ENCODE data around the gene RBM10. TPM values are rescaled to one million over a fixed set of nuclear protein-coding genes. Genes with fewer than 3 reads are reported as not detected.

The RBM10 gene
- total and polyA plus RNA-seq, 2 donors (not counting 1 experiment from before 2014, with no cell fraction given): 48.7 to 51.6 TPM

DNA sequence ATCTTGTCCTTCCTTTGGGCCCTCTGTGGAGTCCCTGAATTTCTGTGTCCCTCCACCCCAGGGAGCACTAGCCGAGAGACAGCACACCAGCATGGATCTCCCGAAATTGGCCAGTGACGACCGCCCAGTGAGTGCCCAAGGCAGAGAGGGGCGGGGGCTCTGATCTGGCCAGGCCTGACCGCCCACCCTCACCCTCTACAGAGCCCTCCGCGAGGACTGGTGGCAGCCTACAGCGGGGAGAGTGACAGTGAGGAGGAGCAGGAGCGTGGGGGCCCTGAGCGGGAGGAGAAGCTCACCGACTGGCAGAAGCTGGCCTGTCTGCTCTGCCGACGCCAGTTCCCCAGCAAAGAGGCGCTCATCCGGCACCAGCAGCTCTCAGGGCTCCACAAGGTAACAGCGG, 40.2 kb downstream of the RBM10 start:
- Histone ChIP-seq H3K27ac (ENCODE audit: low read length in 2 of 2) (no peak overlapping the region), H3K4me2 (replicated peaks; ENCODE audit: low read depth, low read length, poor library complexity, severe bottlenecking) (no peak overlapping the region), H3K9ac (ENCODE audit: low read length) (no peak overlapping the region), H3K27me3 (replicated peaks in 1 of 4; ENCODE audit: control extremely low read depth in 1 of 4, control insufficient read depth in 3 of 4, insufficient read depth in 4 of 4, low read length in 3 of 4) (no peaks in the 10 kb centered on the region), H3K4me3 (ENCODE audit: control extremely low read depth in 1 of 5, extremely low read depth in 1 of 5, insufficient read depth in 1 of 5, low read depth in 2 of 5, low read length in 4 of 5) (no peak overlapping the region), H3K79me2 (ENCODE audit: control insufficient read depth, insufficient read depth, low read length) (no peaks in the 10 kb centered on the region), H3K36me3 (replicated peaks in 1 of 2; ENCODE audit: control extremely low read depth in 1 of 2, control insufficient read depth in 1 of 2, extremely low read depth in 1 of 2, insufficient read depth in 2 of 2, low read length in 1 of 2) (peaks cover 0 to 26% of the 10 kb centered on the region in 2 experiments), H3K4me1 (ENCODE audit: control insufficient read depth in 2 of 2, insufficient read depth in 2 of 2, low read length in 2 of 2) (peaks cover 0 to under 1% of the 10 kb centered on the region in 2 donors), H2AFZ (ENCODE audit: insufficient read depth, low read depth, low read length, poor library complexity, severe bottlenecking) (no peak overlapping the region), H4K20me1 (ENCODE audit: control insufficient read depth, insufficient read depth, low read length, poor library complexity, severe bottlenecking) (no peaks in the 10 kb centered on the region), H3K9me3 (ENCODE audit: control extremely low read depth in 1 of 3, control insufficient read depth in 2 of 3, insufficient read depth in 1 of 3, low read length in 2 of 3) (no peaks in the 10 kb centered on the region)
- ATAC-seq (ENCODE audit: low read depth) (no peak), DNase-seq (no peak)
- Mint-ChIP-seq H3K27ac (no peak overlapping the region), H3K27me3 (no peaks in the 10 kb centered on the region), H3K4me3 (no peak overlapping the region), H3K4me1 (peaks cover 4% of the 10 kb centered on the region), H3K9me3 (ENCODE audit: insufficient read depth) (no peaks in the 10 kb centered on the region)
- 96% methylated on average over 14 of the region's 17 CpGs for WGBS (ENCODE audit: insufficient coverage)
- CTCF ChIA-PET: no interaction called here
- no peak for TF ChIP-seq CTCF (IDR thresholded peaks at IDR 0.05)
- TF ChIP-seq EZH2 (IDR thresholded peaks at IDR 0.05; ENCODE audit: borderline replicate concordance, insufficient read depth, low read depth, low read length, poor library complexity, severe bottlenecking): no peak
- POLR2A ChIA-PET: no interaction called here
- intact Hi-C loops (cut with micrococcal nuclease): no loop called here

DNA sequence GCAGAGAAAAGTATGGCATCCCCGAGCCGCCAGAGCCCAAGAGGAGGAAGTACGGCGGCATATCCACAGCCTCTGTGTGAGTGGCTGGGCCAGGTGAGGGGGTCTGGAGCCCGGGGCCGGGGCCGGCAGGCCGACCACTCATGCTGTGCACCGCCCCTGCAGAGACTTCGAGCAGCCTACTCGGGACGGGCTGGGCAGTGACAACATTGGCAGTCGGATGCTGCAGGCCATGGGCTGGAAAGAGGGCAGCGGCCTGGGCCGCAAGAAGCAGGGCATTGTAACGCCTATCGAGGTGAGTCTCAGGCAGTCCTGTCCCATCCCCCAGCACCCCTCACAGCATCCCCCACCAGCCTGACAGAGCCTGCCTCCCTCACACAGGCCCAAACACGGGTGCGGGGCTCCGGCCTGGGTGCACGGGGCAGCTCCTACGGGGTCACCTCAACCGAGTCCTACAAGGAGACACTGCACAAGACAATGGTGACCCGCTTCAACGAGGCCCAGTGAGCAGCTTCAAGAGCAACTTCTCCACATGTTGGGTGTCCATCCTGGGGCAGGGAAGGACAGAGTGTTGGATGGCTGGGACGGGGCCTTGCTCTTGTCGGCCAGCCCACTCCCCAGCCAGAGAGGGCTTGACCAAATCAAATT, 41.2 kb downstream of the RBM10 start:
- Mint-ChIP-seq H3K9me3 (ENCODE audit: insufficient read depth) (no peaks in the 10 kb centered on the region), H3K27ac (no peak overlapping the region), H3K4me1 (peaks cover 8% of the 10 kb centered on the region), H3K27me3 (no peaks in the 10 kb centered on the region), H3K4me3 (no peak overlapping the region)
- Histone ChIP-seq H3K79me2 (ENCODE audit: control insufficient read depth, insufficient read depth, low read length) (no peaks in the 10 kb centered on the region), H4K20me1 (ENCODE audit: control insufficient read depth, insufficient read depth, low read length, poor library complexity, severe bottlenecking) (no peaks in the 10 kb centered on the region), H3K4me1 (ENCODE audit: control insufficient read depth in 2 of 2, insufficient read depth in 2 of 2, low read length in 2 of 2) (peaks cover 0 to 7% of the 10 kb centered on the region in 2 donors), H3K36me3 (replicated peaks in 1 of 2; ENCODE audit: control extremely low read depth in 1 of 2, control insufficient read depth in 1 of 2, extremely low read depth in 1 of 2, insufficient read depth in 2 of 2, low read length in 1 of 2) (peaks cover 0 to 24% of the 10 kb centered on the region in 2 experiments), H3K4me2 (replicated peaks; ENCODE audit: low read depth, low read length, poor library complexity, severe bottlenecking) (no peak overlapping the region), H3K27ac (ENCODE audit: low read length in 2 of 2) (no peak overlapping the region), H3K9ac (ENCODE audit: low read length) (no peak overlapping the region), H3K9me3 (ENCODE audit: control extremely low read depth in 1 of 3, control insufficient read depth in 2 of 3, insufficient read depth in 1 of 3, low read length in 2 of 3) (no peaks in the 10 kb centered on the region), H2AFZ (ENCODE audit: insufficient read depth, low read depth, low read length, poor library complexity, severe bottlenecking) (no peak overlapping the region), H3K4me3 (ENCODE audit: control extremely low read depth in 1 of 5, extremely low read depth in 1 of 5, insufficient read depth in 1 of 5, low read depth in 2 of 5, low read length in 4 of 5) (no peak overlapping the region), H3K27me3 (replicated peaks in 1 of 4; ENCODE audit: control extremely low read depth in 1 of 4, control insufficient read depth in 3 of 4, insufficient read depth in 4 of 4, low read length in 3 of 4) (no peaks in the 10 kb centered on the region)
- POLR2A ChIA-PET: no interaction called here
- CTCF ChIA-PET: no interaction called here
- DNase-seq (no peak), ATAC-seq (ENCODE audit: low read depth) (no peak)
- TF ChIP-seq EZH2 (IDR thresholded peaks at IDR 0.05; ENCODE audit: borderline replicate concordance, insufficient read depth, low read depth, low read length, poor library complexity, severe bottlenecking) (no peak), CTCF (IDR thresholded peaks at IDR 0.05) (no peak)
- intact Hi-C loops (cut with micrococcal nuclease): no loop called here
- 99% methylated on average over 20 of the region's 27 CpGs for WGBS (ENCODE audit: insufficient coverage)
